GM08714 (cell line): ENCODE results near the gene UPP1.
"Not testable (repeated sequence)": the region's sequence is repeated elsewhere in the genome, so short reads cannot be mapped to it uniquely, and the experiment has no call there.

Experiments
- H3K4me3 ChIP-seq: fragments of 200-500 bp; sonication (Bioruptor generic); 2 replicates; pipeline ENCODE4 v1.5.1; 2014; ENCODE audit warnings: mild to moderate bottlenecking, low read length, inconsistent platforms
- ZNF274 ChIP-seq: IDR thresholded peaks from 2 replicates; pipeline ENCODE4 v1.6.1; 2012; ENCODE audit warnings: mild to moderate bottlenecking, low read depth, low read length

The UPP1 gene

DNA sequence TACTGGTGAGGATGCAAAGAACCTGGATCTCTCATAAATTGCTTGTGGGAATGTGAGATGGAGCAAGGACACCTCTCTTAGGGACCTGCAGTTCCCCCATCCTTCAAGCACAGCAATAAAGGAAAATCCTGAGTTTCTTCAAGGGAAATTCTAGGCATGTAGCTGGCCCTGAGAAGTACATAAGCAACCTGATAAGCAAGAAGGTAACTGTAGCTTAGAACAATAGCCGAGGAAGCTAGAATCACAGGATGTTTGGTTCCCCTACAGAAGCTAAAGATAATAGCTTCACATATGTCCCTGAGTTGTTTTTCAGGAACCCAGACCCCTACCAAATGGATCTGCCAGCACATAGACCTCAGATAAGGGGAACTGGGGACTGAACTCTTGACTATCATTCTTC, 11.6 kb upstream of the UPP1 start:
- no peak overlapping the region for H3K4me3 ChIP-seq
- TF ChIP-seq ZNF274: no peak

DNA sequence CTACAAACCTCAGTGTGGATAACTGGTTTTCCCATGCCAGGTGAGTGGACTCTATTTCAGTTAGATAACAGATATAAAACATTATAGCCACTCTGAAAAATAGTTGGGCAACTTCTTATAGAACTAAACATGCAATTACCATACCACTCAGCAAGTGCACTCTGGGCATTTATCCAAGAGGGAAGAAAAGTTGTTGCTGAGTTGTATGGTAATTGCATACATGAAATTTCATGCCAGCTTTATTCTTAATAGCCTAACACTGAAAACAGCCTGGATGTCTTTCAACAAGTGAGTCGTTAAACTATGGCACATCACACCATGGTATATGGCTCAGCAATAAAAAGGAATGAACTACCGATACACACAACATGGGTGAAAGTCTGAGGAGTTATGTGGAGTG, 10.6 kb upstream of the UPP1 start:
- no peak for TF ChIP-seq ZNF274
- H3K4me3 ChIP-seq: no peak overlapping the region

DNA sequence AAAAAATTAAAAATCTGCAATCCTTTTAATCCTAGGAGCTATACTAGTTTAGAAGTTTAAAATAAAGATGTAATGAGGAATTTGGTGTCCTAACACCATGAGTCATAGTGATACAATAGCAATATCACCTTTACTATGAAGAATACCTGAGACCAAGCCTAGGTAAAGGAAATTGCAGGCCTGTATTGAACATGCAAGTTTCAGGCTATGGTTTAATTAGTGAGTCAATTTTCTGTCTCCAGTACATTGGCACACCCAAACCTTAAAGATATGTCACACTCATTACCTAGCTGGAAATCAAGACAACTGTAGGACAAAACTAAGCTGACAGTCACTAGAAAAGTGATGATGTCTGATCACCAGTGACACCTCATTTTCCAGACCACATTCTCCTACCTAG, 6.7 kb upstream of the UPP1 start:
- H3K4me3 ChIP-seq: not testable (repeated sequence)

DNA sequence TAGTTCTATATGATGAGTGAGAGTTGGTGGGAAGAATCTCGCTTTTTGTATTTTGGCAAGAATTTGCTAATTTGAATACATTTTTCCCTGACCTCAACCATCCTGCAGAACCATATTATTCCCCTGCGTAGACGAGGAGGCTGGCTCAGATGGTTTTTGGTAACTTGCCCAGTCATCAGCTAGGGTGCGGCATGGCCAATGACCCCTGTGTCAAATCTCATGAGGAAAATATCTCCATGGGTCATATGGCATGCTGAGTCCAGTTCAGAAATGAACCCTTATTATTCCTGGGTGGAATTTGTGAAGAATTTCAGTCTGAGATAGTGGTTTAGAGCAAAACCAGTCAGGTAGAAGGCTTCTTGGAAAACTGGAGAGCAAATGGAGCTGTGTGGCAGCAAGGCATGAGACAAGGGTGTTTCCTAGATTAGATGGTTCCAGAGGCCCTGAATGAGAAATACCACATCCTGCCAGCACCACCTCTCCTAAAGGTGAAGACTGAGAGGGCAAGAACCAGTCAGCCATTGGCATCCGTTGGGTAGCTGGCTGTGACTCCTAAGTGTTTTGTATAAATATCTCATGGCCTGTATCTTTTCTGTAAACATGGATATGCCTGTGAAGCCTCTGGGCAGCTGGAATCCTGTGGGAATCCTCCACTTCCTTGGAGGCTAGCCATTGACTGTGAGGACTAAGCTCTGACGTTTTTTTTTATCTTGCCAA, 5.8 kb upstream of the UPP1 start:
- no peak overlapping the region for H3K4me3 ChIP-seq
- no peak for TF ChIP-seq ZNF274

DNA sequence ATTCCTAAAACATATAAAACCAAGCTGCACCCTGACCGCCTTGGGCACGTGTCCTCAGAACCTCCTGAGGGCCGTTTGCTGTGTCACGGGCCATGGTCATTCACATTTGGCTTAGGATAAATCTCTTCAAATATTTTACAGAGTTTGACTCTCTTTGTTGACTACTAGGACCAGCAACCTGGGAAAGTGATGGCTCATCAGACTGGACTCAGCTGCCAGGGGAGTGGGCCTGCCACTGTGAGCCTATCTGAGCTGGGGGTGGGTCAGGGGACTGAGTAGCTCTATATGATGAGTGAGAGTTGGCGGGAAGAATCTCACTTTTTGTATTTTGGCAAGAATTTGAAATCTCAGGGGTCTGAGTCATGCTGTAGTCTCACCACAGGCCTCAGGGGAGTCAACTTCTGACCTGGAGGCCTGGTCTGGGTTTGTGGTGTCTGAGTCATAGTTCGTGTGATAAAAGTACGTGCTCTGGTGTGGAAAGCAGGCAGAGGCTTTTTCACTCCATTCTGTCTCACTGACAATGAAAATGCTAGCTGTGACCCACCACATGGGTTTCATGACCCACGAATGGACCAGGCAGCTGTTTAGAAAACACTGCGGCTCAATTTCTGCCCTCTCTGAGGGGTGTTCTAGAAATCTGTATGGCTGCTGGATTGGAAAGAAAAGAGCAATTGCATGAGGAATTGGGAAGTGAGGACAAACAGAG, 4.2 kb upstream of the UPP1 start:
- no peak for TF ChIP-seq ZNF274
- no peak overlapping the region for H3K4me3 ChIP-seq

DNA sequence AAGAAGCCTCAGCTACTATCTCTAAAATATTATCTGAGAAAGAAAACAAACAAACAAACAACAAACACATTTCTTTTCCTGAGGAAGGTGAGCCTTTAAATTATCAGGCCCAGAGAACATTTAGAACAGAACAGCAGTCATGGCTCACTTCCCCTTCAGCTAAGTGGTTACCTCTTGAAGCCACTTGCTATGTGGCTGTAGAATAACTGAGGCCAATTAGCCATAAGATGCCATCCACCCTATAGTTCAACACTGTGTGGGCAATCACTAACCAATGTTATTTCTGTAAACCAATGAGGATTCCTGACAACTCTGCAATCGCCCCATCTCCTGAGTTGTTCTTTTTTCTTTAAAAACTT, 3.7 kb upstream of the UPP1 start:
- no peak overlapping the region for H3K4me3 ChIP-seq
- TF ChIP-seq ZNF274: no peak

DNA sequence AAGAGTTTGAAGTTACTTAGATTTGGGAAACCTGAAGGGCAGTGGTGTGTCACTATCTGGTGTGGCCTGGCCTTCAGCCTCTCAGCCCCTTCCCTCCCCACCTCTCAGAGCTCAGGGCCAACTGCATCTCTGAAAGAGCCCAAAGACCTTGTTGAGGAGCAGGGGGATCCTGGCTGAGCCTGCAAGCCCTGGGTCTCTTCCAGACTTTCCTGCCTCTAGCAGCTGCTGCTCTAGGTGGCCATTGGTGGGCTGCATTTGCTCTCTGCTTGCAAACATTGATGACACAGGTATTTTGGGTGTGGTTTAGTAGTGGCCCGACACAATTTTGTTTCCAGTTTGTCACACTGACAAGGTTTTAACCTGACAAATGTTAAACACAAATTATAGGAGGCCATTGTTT, 3.1 kb upstream of the UPP1 start:
- TF ChIP-seq ZNF274: no peak
- H3K4me3 ChIP-seq: no peak overlapping the region

DNA sequence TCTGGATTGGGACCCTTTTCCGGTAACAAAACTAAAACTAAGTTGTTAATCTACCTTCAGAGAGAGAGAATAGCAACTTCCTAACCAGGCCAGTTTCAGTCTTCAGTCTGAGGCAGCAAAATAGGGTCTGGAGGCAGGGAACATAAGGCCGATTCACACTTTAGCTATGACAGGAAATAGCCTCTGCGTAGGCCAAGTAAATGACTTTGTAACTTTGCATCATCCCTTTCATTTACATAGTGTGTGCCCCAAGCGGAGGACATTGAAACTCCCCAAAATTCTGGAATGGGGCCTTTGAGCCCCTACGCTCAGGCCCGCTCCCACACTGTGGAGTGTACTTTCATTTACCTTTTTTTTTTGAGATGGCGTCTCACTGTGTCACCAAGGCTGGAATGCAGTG, 1.7 kb upstream of the UPP1 start:
- TF ChIP-seq ZNF274: no peak
- peak overlapping the region; percentile 25; the same call in 1 of the 2 replicates for H3K4me3 ChIP-seq

DNA sequence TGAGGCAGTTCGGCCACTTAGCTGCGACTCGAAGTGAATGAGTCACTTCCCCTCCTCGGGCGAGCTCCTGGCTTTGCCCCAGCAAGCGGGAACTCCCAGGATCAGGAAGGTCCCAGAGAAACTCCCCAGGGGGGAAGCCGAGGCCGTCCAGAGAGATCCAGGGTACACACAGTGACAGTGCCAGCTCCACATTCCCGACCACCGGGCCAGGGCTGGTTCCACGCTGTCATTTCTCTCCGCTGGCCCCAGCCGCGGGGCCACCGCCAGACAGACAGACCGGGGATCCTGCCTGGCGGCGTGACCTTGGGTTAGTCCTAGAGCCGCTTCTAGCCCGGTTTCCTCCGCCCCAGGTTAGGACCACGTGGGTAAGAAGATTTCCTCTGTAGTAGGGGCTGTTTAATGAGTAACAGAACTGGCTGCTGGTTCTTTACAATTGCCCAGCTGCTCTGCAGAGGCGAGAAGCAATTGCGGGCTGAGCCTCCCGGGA, 463 bp upstream of the UPP1 start:
- no peak for TF ChIP-seq ZNF274

DNA sequence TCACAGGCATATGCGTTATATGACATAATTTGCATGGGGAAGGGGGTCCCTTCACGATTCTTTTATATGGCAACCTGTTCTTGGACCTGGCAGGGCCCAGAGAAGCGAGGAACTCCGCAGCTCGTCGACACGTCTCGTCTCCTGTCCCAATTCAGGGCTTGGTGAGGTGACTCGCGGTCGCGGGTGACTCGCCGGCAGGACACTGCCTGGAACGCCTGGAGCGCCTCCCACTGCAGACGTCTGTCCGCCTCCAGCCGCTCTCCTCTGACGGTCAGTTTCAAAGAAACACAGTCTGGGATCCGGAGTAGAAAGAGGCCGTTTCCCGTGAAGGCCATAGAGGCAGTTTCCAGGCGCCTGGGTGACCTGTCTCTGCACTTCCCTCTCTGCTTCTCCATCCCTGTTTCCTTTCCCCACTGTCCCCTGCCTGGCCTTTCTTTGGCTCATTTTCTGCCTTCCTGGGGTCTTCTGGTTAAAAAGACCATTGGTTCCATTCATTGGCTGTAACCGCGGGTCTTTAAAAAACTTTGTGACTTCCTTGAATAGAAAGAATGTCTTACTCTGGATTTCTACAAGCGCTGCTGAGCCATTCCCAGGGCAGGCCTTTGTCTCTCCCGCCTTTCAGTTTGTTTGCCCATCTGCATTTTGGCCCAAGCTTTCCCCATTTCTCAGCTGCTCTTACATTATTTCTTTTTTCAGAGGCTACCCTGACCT, 1.2 kb downstream of the UPP1 start:
- no peak for TF ChIP-seq ZNF274
- H3K4me3 ChIP-seq: peak overlapping the region; percentile 90; the same call in 1 of the 2 replicates

More for the DNA sequence above, 463 bp upstream of the UPP1 start:
- H3K4me3 ChIP-seq: peak overlapping the region; percentile 54; the same call in 1 of the 2 replicates

DNA sequence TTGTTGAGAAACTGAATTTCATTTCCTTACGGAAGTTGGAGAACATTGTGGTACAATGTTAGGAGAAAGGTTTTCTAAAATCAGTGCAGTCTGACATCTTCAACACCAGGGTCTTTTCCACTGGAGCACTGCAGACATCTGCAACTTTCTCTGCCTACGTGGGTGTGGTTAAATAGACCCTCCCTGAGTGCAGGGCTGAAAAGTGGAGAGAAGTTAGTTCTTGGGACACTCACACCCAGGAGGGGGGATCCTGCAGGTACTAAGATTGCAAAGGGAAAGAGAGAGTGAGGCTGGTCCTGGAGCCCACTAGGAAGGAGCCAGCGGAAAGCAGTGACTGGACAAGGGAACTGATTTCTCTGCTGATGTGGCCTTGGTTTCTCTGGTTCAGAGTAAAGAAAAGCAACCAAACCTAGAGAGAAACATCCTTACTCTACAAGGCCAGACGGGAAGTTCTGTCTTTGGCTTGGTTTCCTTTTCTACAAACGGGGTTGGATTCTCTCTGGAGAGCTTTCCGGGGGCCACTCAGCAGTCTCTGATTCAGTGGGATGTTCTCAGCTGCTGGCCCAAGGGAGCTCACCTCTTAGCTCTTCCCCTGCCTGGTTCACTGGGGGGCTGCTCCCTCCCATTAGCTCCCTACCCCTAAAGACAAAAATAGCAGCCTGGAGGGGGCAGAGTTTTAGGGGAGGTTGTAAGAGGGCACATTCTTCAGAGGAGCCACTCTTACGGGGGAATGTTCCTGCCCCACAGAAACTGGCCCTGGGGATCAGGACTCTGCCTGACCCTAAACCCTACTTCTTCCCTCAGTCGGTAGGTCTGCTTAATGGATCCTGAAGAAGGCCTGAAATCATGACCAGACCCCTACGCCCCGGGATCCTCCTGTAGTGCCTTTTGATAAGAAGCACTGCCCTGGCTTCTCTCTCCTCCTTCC, 2.7 kb downstream of the UPP1 start:
- TF ChIP-seq ZNF274: no peak
- H3K4me3 ChIP-seq: no peak overlapping the region

DNA sequence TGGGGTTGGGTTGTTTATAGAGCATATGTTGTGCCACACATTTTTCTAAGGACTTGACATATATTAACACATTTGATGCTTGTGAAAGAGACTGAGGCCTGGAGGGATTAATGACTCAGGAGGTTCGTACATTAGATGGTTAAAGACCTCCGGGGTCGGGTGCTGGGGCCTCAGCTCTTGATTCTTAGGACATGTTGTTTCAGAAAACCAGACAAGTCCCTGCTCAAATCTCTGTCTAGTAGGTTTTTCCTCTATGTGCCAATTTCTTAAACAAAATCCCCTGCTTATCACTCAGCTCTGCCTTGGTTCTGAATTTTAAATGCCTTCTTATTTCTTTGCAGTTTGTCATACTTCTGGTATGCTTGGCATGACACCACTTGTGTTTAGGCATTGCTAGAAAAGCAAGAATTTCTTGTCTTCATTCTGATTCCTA, 5.8 kb downstream of the UPP1 start:
- no peak for TF ChIP-seq ZNF274
- no peak overlapping the region for H3K4me3 ChIP-seq

DNA sequence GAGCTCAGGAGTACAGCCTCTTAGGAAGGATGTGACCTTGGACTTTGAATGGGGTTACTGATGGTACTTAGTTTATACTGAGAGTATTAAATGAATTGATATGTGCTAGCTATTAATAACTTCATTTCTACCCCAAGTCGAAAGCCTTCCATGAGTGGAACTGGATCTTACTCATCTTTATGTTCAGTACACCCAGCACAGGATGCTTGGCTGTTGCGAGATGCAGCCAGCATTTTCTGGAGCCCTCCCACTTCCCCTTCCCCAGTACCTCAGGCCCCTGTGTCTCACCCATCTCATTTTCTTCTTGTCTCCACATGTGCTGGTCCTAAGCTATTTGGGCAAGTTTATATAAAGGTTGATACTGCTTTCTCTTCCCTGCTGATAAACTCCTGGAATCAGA, 7.2 kb downstream of the UPP1 start:
- H3K4me3 ChIP-seq: no peak overlapping the region
- no peak for TF ChIP-seq ZNF274
